ENCODE measurements around the gene CARMIL3.

Gene CARMIL3

DNA sequence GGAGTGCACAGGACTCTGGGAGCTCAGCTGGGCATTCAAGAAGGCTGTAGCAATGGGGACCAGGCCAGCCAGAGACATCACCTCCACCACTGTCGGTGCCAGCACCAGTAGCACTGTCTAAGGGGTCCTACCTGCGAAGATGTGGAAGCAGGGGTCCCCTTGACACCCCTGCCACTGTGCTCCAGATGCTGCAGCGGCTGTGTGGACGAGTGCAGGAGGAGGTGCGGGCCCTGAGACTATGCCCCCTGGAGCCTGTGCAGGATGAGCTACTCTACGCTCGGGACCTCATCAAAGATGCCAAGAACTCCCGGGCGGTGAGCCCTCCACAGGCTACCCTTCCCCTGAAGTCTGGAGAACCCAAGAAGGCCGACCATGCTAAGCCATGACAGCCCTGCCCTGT, 8.6 kb downstream of the CARMIL3 start:
- in situ Hi-C loops (cut with MboI; ENCODE audit: low sequenced_read_pairs), result no loop called here

DNA sequence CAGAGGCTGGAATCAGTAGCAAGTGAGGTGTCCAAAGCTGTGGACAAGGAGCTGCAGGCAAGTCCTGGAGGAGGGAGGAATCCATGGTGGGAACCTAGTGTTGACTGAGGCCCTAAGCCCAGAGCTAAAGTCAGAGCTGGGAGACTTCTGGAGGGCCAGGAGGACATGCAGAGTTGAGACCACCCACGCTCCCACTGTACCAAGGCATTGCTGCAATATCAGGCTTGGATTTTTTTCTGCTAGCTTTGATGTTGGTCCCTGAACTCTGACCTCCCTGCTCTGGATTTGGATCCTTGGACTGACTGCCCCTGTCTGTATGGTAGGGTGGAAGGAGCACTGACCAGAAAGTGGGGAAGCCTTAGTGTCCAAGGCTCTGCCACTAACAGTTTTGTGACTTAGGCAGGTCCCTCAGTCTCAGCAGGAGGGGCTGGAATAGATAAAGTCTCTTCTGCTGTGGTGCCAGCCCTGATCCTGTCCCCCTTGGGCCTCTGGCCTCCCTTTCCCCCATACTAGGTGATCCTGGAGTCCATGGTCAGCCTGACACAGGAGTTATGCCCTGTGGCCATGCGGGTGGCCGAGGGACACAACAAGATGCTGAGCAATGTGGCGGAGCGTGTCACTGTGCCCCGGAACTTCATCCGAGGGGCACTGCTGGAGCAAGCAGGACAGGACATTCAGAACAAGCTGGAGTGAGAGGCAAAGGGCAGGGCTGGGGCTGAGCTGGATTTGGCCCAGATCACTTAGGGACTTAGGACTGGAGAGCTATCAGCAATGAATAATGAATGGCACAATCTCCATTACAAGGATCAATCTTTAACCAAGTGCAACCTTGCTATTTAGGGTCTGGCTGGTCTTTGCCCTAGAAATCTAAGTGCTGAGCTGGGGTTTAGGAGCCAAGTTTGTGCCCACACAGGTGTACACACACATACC, 9.4 kb downstream of the CARMIL3 start:
- in situ Hi-C loops (cut with MboI; ENCODE audit: low sequenced_read_pairs), result no loop called here

DNA sequence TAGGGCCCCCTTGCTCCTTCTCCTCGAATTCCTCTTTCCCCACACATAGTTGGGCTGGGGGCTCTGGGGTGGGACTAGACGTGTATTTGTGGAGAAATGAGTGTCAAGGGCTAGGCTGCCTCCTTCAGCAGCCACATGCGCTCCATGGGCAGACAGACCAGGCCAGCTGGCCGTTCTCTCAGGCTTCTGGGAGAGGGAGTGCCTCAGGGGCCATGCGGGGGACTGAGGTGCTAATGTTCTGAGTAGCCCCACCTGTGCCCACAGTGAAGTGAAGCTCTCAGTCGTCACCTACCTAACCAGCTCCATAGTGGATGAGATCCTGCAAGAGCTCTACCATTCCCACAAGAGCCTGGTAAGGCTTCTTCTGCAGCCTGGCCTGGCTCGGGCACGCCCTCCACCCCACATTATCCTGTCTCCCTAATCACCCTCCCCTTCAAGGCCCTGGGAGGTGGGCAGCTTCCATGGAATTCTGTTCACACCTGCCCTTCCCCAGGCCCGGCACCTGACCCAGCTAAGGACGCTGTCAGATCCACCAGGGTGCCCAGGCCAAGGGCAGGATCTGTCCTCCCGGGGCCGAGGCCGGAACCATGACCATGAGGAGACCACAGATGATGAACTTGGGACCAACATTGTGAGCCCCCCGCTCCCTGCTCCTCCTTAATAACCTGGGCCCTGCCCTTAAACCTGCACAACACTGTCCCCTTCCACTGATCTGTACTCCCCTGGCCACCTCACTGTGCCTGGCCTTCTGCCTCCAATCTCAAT, 10.6 kb downstream of the CARMIL3 start:
- in situ Hi-C loops (cut with MboI; ENCODE audit: low sequenced_read_pairs), result no loop called here

DNA sequence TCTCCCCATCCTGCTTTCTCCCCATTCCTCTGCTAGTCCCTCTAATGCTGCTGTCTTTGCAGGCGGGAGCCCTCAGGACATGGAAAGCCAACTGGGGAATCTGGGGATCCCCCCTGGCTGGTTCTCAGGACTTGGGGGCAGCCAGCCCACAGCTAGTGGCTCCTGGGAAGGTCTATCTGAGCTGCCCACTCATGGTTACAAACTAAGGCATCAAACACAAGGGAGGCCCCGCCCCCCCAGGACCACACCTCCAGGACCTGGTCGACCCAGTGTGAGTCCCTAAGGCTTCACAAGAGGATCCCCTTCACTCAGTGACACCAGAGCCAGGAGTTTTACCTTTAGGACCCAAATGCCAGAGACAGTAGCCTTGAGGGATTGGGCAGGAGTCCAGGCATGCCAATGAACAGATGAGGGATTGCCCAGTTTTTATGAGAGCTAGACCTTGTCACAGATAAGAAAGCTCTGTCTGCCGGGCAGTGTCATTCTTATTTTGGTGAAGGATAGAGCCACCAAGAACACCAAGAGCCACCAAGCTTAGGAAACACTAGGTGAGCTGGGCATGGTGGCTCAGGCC, 11.5 kb downstream of the CARMIL3 start:
- in situ Hi-C loops (cut with MboI; ENCODE audit: low sequenced_read_pairs), result no loop called here

DNA sequence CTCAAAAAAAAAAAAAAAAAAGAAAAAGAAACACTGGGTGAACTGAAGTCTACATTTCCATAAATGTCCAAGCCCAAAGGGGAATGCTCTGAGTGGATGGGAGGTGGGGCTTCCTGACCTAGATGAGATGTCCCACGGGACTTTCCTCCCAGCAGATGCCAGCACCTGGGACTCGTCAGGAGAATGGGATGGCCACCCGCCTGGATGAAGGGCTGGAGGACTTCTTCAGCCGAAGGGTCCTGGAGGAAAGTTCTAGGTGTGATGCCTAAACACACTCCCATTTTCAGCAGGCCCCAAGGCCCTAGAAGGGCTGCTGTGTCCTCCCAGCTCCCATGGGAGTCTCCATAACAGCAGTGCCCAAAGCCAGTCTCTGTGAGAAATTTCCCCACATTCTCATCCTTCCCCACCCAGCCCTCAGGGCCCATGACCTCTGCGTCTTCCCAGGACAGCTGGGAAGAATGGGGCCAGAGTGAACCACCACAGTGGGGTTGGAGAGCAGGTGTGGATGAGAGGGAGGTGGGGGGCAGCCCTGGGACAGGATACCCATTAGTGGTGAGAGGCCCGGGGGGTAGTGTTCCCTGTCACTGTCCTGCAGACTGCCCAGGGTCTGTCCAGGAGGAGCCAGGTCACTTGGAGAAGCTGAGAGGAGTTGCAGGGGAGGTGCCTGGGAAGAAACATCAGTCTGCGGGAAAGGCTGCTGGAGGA, 12.4 kb downstream of the CARMIL3 start:
- in situ Hi-C loops (cut with MboI; ENCODE audit: low sequenced_read_pairs), result no loop called here

DNA sequence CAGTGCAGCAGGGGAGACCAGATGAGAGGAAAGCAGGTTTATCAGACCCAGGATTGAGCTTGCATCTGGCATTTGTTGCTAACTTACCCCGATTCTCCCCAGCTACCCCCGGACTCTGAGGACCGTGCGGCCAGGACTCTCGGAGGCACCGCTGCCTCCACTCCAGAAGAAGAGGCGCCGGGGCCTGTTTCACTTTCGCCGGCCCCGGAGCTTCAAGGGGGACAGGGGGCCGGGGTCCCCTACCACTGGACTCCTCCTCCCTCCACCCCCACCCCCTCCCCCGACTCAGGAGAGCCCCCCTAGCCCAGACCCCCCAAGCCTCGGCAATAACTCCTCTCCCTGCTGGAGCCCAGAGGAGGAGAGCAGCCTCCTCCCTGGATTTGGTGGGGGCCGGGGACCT, 13.0 kb downstream of the CARMIL3 start:
- in situ Hi-C loops (cut with MboI; ENCODE audit: low sequenced_read_pairs), result no loop called here

DNA sequence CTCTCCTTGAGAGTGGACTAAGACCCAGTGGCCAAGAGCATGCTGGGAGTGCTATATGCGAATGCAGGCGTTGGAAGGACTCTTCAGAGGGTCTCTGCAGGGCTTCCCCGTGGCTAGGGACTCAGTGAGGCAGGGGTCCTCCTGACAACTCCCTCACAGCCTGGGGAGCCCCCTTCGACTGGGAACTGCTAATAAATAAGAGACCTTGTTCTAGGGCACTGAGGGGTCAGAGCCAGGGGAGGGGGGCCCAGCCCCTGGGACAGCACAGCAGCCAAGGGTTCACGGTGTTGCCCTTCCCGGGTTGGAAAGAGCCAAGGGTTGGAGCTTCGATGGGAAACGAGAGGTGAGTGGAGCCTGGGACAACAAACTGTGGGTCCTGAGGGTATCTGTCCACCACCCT, 13.6 kb downstream of the CARMIL3 start:
- in situ Hi-C loops (cut with MboI; ENCODE audit: low sequenced_read_pairs), result no loop called here

DNA sequence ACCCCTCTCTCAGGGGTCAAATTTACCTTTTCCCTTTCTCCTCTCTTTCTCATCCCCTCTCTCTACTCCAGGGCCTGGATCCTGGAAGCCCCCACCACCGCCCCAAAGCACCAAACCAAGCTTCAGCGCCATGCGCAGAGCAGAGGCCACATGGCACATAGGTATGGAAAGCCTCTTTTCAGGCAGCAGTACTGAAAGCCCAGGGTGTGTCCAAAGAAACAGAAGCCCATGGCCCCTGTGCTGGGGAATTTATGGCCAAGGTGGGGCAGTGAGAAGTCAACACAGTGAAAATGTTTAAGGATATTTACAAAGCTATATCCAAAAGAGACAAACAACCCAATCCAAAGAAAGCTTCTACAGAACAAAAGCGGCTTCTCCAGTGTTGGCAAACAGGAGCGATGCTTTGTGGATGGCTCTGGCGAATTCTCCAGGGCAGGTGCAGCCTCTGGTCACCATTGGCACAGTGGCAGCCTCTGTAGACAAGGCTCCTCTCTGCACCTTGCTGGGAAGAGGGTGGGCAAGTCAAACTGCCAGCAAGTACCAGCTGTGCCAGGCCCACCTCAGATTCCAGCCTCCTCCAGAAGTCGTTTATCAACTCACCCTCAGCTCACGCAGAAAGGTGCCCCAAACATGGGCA, 14.8 kb downstream of the CARMIL3 start:
- in situ Hi-C loops (cut with MboI; ENCODE audit: low sequenced_read_pairs), result no loop called here

DNA sequence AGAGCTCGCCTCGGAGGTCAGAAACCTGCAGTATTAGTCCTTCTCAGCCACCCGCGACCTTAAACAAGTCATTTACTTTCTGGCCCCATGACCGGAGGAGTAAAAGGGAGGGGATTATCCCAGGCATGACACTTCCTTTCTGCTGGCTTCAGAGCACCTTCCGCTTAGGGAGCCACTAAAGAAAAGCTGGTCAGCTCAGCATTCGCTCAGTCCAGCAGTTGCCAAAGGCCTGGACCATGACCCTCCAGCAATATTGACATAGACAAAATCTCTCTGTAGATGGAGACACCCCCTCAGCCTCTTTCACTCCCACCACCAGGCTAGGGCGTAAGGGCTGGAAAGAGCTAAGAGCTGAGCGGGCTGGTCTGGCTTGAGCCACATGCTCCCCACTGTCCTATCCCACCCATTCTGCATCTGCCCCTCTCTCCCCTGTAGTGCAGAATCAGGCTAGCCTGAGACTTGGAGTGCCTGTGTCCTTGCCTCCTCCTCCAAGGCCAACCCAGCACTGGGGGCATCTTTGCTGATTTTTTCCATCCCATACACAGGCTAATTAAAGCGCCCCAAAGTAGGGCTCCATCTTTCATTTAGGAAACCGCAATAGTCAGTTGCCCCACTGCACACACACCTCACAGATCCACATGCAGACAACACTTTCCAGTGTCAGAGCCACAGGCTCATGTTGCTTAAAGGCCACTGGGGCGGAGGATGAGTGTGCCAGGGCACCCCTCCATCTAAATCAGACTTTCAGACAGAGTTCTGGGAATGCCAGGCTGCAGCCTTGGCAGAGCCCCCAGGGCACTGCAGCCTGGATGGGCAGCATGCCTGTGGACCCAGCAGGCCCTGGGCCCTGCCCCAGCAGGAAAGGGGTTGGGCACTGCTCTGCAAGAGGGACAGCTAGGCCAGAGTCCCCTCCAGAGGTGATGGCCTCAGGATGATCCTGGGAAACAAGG, 15.6 kb downstream of the CARMIL3 start:
- in situ Hi-C loops (cut with MboI; ENCODE audit: low sequenced_read_pairs), result no loop called here

DNA sequence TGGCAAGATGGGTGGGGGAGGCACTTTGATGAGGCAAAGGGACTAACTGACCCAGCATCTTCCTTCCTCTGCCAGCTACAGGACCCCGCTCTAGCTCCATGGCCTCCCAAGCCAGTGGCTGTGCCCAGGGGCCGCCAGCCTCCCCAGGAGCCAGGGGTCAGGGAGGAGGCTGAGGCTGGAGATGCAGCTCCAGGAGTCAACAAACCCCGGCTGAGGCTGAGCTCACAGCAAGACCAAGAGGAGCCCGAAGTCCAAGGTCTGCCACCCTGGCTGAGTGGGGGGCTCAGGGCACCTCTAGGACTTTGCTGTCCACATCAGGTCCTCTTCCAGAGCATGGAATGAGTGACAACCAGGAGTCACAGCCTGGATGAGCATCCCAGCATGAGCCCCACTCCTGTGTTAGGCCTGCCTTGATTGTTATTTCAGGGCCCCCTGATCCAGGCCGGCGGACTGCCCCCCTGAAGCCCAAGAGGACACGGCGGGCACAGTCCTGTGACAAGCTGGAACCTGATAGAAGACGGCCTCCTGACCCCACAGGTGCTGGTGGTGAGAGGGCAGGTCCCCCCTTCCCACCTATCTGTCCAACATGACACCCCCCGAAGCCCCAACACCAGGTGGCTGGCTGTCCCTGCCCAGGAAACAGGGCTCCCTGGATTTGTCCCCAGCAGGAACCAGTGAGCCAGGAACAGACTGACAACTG, 17.1 kb downstream of the CARMIL3 start:
- in situ Hi-C loops (cut with MboI; ENCODE audit: low sequenced_read_pairs), result no loop called here

DNA sequence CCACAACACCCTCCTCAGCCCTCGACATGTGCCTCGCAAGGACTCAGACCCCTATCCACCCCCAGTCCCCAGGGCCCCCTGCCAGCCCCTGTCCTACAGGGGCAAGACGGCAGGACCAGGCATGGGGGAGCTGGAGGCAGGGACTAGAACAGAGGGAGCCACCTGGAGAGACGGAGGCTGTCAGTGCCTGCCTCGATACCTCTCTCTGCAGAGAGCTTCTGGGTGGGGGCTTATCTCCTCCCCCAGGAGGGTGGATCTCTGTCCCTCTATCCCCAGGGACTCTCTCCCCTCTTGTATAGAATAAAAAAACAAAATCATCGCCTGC, 17.6 kb downstream of the CARMIL3 start:
- in situ Hi-C loops (cut with MboI; ENCODE audit: low sequenced_read_pairs), result no loop called here

DNA sequence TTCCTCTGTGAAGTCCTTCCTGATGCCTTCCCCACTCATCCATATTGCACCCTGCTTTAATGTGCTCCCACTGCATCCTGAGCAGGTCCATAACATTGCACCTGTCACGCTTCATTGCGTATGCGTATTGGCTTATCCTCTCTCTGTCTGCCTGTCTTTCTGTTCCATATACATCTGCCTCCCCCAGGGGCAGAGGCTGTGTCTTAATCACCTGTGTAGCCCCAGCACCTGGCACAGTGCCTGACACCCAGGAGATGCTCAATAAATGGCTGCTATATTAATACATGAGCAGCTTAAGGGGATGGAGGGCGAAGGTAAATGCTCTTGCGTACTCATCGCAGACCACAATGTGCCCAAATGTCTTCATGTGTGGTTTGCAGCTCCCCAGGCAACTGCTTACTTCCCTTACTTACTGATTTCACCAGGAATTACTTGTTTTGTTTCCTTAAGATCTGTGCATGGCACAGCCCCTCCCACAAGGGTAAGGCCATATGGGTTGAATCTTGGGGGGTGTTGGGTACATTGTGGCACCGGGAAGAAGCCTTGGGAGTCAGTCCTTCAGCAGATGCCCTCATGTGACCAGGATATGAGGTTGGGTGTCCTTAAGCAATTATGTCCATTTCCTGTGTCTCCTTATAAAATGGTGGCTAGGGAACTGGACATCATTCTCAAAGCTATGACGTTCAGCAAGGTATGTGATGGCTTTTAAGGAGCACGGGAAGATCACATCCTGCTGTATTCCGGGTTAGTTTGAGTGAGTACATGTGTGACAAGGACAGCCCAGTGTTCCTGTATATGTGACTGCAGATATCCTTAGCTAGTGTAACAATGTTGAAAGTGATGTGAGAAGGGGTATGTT, 18.7 kb downstream of the CARMIL3 start:
- in situ Hi-C loops (cut with MboI; ENCODE audit: low sequenced_read_pairs), result no loop called here

DNA sequence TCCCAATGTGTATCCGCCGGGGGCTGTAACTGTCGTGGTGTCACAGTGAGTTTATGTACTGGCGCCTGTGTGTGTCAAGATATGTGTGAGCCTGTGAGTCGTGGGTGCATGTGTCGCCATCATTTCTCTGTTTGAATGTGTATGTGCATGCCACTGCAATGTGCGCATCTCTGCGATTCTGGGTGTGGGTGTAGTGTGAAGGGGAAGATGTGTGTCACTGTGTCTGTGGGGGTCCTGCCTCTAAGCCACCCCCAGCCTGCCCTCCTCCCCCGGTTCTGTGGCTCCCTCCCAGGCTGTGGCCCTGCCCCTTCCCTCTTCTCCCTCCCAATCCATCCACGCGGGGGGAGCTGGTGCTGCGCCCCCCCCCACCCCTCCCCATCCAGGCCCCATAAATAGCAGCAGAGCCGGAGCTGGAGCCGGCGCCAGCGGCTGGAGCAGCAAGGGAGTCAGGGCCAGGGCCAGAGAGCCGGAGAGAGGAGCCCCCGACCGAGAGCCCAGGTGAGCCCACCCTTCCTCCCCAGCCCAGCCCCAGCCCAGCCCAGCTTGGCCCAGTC, 19.4 kb downstream of the CARMIL3 start, which contains the start of gene CPNE6:
Gene CPNE6, plus strand, starts transcription at position 419 of the 554 bp plus-strand sequence. CDS start 1,375 bp downstream, outside the sequence.
- in situ Hi-C loops (cut with MboI; ENCODE audit: low sequenced_read_pairs), result no loop called here

DNA sequence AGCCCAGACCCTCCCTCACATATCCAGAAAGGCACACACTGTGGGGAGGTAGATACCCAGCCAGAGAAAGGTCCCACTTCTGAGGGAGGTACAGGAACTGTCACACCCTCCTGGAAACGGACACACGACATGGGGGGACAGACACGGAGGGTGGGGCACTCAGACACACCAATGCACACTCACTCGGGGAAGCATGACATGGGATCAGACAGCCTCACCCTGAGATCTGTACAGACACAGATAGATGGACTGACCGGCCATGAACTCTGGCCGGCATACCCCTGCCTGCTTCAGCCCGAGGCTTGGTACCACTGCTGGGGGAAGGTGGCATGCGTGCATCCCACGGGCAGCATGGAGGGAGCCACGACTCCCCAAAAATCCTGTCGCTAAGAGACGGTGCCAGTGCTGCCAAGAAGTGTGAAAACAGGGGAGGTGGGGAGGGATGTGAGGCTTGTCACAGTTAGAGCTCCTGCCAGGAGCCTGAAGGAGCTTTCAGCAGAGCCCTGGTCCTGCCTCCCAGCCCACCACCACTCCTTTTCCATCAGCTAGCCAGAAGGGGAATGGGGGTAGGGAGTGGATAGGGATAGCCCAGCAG, 20.1 kb downstream of the CARMIL3 start:
- in situ Hi-C loops (cut with MboI; ENCODE audit: low sequenced_read_pairs), result no loop called here

DNA sequence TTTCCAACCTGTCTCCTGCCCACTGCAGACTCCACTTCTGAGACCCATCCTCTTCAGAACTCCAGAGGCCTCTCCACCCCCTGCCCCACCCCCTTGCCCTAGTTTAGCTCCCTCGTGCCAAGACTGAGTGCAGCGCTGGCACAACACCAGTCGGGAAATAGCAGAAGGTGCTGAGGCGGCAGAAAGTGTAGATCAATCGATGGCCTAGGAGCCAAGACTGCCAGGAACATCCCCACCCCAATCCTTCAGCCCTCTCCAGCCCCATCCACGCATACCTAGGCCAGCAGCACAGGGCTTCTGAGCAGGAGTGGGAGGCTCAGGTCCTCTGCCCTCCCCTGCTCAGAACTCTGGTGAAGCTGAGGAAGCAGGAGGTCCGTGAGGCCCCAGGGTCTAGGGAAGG, 20.6 kb downstream of the CARMIL3 start:
- in situ Hi-C loops (cut with MboI; ENCODE audit: low sequenced_read_pairs), result no loop called here

DNA sequence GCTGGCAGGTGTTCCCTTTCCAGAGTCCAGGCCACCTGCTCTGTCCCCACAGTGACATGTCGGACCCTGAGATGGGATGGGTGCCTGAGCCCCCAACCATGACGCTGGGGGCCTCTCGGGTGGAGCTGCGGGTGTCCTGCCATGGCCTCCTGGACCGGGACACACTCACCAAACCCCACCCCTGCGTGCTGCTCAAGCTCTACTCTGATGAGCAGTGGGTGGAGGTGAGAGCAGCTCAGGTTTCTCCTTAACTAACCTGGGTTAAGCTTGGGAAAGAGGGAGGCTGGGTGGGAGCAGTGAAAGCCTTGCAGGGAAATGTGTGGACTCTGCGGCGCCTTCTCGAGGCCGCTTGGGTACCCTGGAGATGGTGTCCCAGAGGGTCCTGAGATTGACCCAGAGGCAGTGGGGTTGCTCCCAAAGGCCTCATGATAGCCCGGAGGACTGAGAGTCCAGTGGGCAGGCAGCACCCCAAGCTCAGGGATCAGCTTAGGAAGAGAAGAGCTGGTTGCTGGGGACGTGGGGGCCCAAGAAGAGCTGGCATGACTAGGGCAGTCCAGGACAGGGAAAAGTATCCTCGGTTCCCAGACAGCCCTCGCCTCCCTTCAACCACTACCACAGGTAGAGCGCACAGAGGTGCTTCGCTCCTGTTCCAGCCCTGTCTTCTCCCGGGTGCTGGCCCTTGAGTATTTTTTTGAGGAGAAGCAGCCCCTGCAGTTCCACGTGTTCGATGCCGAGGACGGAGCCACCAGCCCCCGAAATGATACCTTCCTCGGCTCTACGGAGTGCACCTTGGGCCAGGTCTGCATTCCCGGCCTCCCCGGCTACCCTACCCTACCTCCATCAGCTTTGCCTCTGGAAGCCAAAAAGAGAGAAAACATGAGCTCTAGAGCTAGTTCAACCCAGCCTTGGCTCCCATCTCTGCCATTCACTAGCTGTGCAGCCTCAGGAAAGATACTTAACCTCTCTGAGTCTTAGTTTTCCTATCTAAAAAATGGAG, 21.4 kb downstream of the CARMIL3 start:
- in situ Hi-C loops (cut with MboI; ENCODE audit: low sequenced_read_pairs), result no loop called here
